Testis (tissue), 3 donors: ENCODE results near the gene PARL. TPM values are rescaled to one million over a fixed set of nuclear protein-coding genes. Genes with fewer than 3 reads are reported as not detected.

ENCODE experiments used
- DNase-seq: peaks from one replicate; pipeline ENCODE4 v3.0.0-alpha.2; 2019
- H3K27ac ChIP-seq, 2 donors: fragments of 200-600 bp; sonication (generic); one replicate each; pipeline ENCODE4 v1.5.1; 2019
- H3K27me3 ChIP-seq: fragments of 200-600 bp; sonication (generic); one replicate; pipeline ENCODE4 v1.5.1; 2019
- H3K36me3 ChIP-seq: fragments of 200-600 bp; sonication (generic); one replicate; pipeline ENCODE4 v1.5.1; 2017; ENCODE audit warnings: low read depth; ENCODE audit errors: missing control alignments
- H3K4me1 ChIP-seq: fragments of 200-600 bp; sonication (generic); one replicate; pipeline ENCODE4 v1.5.1; 2019
- H3K4me3 ChIP-seq, 2 donors: fragments of 200-600 bp; sonication (generic); one replicate each; pipeline ENCODE4 v1.5.1; 2017 to 2019
- H3K9me3 ChIP-seq: fragments of 200-600 bp; sonication (generic); one replicate; pipeline ENCODE4 v1.5.1; 2017
- CTCF ChIP-seq, 3 experiments: fragments of 450-650 bp in 2 of 3; fragments of 200-600 bp in 1 of 3; sonication (generic) in 1 of 3; IDR thresholded peaks; one replicate each; pipeline ENCODE4 v1.5.1; 2016 to 2019; ENCODE audit warnings: antibody characterized with exemption in 3 of 3, mild to moderate bottlenecking in 2 of 3, moderate library complexity in 1 of 3
- POLR2A ChIP-seq: fragments of 450-650 bp; IDR thresholded peaks from one replicate; pipeline ENCODE4 v1.6.1; 2017; ENCODE audit warnings: antibody characterized with exemption, mild to moderate bottlenecking, moderate library complexity
- WGBS, 2 donors: methylation state at CpG; one replicate each; pipeline ENCODE4 v1.1.5; 2018; 5-methylcytosine and 5-hydroxymethylcytosine counted together
- intact Hi-C: fragments of 100-400 bp; cut with DNase I; formaldehyde crosslinking; loops from one replicate; pipeline ENCODE4 v1.15.1; 2023; ENCODE audit warnings: low total_unique reads
- microRNA counts, 2 donors: library from miRNA; unstranded; fragments of <30 nt; microRNA quantifications; one replicate each; lab custom pipeline; 2016
- microRNA-seq, 2 donors: library from miRNA; unstranded; fragments of <30 nt; microRNA quantifications; one replicate each; pipeline ENCODE4, GENCODE V29; 2016; ENCODE audit warnings: borderline number of aligned reads in 2 of 2, borderline replicate concordance in 1 of 2
- polyA plus RNA-seq: library from polyadenylated mRNA; stranded (reverse); fragments of 350-450 nt; fragmentation: Illumina TruSeq; extraction: RNeasy Lipid Tissue Mini Kit (QIAGEN cat#74804); gene quantifications from one replicate; pipeline ENCODE4 v1.2.3, GENCODE V29; 2014; ENCODE audit warnings: low read depth, low replicate concordance; ENCODE audit not compliant: insufficient read depth
- small RNA-seq, 2 donors: library from RNA; depleted of rRNA; stranded (forward); fragments of <200 nt; gene quantifications; one replicate each; pipeline ENCODE3, GENCODE V24; 2016
- total RNA-seq, 2 donors: library from RNA; depleted of rRNA; stranded (reverse); fragments of >200 nt; gene quantifications; one replicate each; pipeline ENCODE4 v1.2.3, GENCODE V29; 2016

PARL gene
- total and polyA plus RNA-seq, 3 donors from 2014 or later, result 55.5 to 64.2 (median 57.6) TPM

- H3K36me3 ChIP-seq, result no peaks in the 10 kb centered on the region
- 83 to 87% methylated on average over 14 of the region's 14 CpGs for WGBS, 2 donors
Observed at GRCh38 chr3:183779896-183780465, 104.7 kb downstream of the PARL start.

More at GRCh38 chr3:183779896-183780465, 104.7 kb downstream of the PARL start:
- Histone ChIP-seq H3K9me3 (no peaks in the 10 kb centered on the region), H3K27ac (no peak overlapping the region), H3K27me3 (no peaks in the 10 kb centered on the region), H3K4me1 (no peaks in the 10 kb centered on the region), H3K4me3 (no peak overlapping the region)
- no peak for DNase-seq
- TF ChIP-seq POLR2A (no peak), CTCF (IDR thresholded peaks at IDR 0.05) (no peak)
- intact Hi-C loops, result no loop called here

MicroRNAs encoded within 50 kb of the gene (microRNA counts, 767-probe panel; counts per million panel counts)
- microRNA hsa-miR-4448 (lab: Ali Mortazavi, UCI), result 0 to 152 counts per million in 2 donors

Small RNA genes within 50 kb of the gene (microRNA-seq; reads per million reads assigned to microRNA genes)
- 0 reads per million in 2 donors for gene MIR4448

Small RNA genes within 50 kb of the gene (small RNA-seq; reads per million reads assigned to genes)
- 0 reads per million in 2 donors for gene MIR4448

Other genes with a start within 250 kb of the PARL start
- gene KLHL24, start 249.3 kb downstream of the PARL start, total RNA-seq, result 10 to 100 TPM; 44.6 to 56.5 TPM
- 17.1 TPM for gene KLHL24, start 249.3 kb downstream of the PARL start, polyA plus RNA-seq
- gene YEATS2, start 187.1 kb downstream of the PARL start, total RNA-seq, result 10 to 100 TPM; 39.9 to 41.7 TPM
- 19.3 TPM for gene YEATS2, start 187.1 kb downstream of the PARL start, polyA plus RNA-seq
- gene MAP6D1, start 59.3 kb downstream of the PARL start, total RNA-seq, result 1 to 10 TPM; 4.8 to 8.3 TPM
- gene MAP6D1, start 59.3 kb downstream of the PARL start, polyA plus RNA-seq, result 0.80 TPM
- gene ABCC5, start 133.0 kb upstream of the PARL start, total RNA-seq, result 10 to 100 TPM; 61.5 to 77.9 TPM
- gene ABCC5, start 133.0 kb upstream of the PARL start, polyA plus RNA-seq, result 35.2 TPM
- not detected for gene HTR3D, start 146.9 kb upstream of the PARL start, total RNA-seq
- gene HTR3D, start 146.9 kb upstream of the PARL start, polyA plus RNA-seq, result not detected
- under 1 TPM in 1 of 2 donors, not detected in 1; 0.31 TPM for gene HTR3C, start 168.2 kb upstream of the PARL start, total RNA-seq
- gene HTR3C, start 168.2 kb upstream of the PARL start, polyA plus RNA-seq, result not detected
- under 1 TPM; 0.31 to 0.63 TPM for gene HTR3E, start 212.2 kb upstream of the PARL start, total RNA-seq
- gene HTR3E, start 212.2 kb upstream of the PARL start, polyA plus RNA-seq, result not detected